Measurements from ENCODE around the gene ZNF831. TPM values are rescaled to one million over a fixed set of nuclear protein-coding genes. Genes with fewer than 3 reads are reported as not detected.

ZNF831 gene
- total RNA-seq, 2 experiments from 2014 or later = 5.4 to 5.8 TPM

DNA sequence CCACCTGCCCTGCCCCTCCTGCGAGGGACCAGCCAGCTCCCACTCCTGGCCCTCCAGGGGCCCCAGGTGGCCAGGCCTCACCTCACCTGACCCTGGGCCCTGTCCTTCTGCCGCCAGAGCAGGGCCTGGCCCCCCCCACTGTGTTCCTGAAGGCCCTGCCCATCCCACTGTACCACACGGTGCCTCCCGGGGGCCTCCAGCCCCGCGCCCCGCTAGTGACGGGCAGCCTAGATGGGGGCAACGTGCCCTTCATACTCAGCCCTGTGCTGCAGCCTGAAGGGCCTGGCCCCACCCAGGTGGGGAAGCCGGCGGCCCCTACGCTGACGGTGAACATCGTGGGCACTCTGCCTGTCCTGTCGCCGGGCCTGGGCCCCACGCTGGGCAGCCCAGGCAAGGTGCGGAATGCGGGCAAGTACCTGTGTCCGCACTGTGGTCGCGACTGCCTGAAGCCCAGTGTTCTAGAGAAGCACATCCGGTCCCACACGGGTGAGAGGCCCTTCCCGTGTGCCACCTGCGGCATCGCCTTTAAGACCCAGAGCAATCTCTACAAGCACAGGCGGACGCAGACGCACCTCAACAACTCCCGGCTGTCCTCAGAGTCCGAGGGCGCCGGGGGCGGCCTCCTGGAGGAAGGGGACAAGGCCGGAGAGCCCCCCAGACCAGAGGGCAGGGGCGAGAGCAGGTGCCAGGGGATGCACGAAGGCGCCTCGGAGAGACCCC lies 27.6 kb downstream of the ZNF831 start:
- ChIA-PET POLR2A (no interaction called here), CTCF (no interaction called here)

DNA sequence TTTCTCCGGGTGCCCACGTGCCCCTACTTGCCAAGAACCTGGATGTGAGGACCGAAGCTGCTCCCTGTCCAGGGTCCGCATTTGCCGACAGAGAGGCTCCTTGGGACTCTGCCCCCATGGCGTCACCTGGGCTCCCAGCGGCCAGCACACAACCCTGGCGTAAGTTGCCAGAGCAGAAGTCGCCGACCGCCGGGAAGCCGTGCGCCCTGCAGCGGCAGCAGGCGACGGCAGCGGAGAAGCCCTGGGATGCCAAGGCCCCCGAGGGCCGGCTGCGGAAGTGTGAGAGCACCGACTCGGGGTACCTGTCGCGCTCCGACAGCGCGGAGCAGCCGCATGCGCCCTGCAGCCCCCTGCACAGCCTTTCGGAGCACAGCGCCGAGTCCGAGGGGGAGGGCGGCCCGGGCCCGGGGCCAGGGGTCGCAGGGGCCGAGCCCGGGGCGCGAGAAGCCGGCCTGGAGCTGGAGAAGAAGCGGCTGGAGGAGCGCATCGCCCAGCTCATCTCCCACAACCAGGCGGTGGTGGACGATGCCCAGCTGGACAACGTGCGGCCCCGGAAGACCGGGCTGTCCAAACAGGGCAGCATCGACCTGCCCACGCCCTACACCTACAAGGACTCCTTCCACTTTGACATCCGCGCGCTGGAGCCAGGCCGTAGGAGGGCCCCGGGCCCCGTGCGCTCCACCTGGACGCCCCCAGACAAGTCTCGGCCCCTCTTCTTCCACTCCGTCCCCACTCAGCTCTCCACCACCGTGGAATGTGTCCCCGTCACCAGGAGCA lies 28.3 kb downstream of the ZNF831 start:
- ChIA-PET POLR2A (no interaction called here), CTCF (interaction anchor here (2.1 kb wide), 1 partner anchor 16 kb away, joined by 4 read pairs; no protein-coding TSS in a partner anchor)

DNA sequence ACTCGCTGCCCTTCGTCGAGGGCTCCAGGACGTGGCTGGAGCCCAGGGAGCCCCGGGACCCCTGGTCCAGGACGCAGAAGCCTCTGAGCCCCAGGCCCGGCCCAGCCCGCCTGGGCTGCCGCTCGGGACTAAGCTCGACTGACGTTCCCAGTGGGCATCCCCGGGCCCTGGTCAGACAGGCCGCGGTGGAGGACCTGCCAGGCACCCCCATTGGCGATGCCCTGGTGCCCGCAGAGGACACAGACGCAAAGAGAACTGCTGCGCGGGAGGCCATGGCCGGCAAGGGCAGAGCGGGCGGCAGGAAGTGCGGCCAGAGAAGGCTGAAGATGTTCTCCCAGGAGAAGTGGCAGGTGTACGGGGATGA lies 28.9 kb downstream of the ZNF831 start:
- ChIA-PET POLR2A (no interaction called here), CTCF (interaction anchor here (1.1 to 2.1 kb wide), 2 partner anchors 12 to 15 kb away, joined by 3 to 4 read pairs; no protein-coding TSS in a partner anchor)

DNA sequence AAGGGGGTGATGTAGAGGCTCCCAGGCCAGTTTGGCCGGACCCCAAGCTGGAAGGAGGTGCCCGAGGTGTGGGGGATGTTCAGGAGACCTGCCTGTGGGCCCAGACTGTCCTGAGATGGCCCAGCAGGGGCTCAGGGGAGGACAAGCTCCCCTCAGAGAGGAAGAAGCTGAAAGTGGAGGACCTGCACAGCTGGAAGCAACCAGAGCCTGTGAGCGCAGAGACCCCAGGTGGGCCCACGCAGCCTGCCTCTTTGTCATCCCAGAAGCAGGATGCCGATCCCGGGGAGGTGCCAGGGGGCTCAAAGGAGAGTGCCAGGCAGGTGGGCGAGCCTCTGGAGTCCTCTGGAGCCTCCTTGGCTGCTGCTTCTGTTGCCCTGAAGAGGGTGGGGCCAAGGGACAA lies 29.7 kb downstream of the ZNF831 start:
- CTCF ChIA-PET = interaction anchor here (1.1 to 2.1 kb wide), 2 partner anchors 11 to 14 kb away, joined by 3 to 4 read pairs; no protein-coding TSS in a partner anchor
- POLR2A ChIA-PET = no interaction called here

DNA sequence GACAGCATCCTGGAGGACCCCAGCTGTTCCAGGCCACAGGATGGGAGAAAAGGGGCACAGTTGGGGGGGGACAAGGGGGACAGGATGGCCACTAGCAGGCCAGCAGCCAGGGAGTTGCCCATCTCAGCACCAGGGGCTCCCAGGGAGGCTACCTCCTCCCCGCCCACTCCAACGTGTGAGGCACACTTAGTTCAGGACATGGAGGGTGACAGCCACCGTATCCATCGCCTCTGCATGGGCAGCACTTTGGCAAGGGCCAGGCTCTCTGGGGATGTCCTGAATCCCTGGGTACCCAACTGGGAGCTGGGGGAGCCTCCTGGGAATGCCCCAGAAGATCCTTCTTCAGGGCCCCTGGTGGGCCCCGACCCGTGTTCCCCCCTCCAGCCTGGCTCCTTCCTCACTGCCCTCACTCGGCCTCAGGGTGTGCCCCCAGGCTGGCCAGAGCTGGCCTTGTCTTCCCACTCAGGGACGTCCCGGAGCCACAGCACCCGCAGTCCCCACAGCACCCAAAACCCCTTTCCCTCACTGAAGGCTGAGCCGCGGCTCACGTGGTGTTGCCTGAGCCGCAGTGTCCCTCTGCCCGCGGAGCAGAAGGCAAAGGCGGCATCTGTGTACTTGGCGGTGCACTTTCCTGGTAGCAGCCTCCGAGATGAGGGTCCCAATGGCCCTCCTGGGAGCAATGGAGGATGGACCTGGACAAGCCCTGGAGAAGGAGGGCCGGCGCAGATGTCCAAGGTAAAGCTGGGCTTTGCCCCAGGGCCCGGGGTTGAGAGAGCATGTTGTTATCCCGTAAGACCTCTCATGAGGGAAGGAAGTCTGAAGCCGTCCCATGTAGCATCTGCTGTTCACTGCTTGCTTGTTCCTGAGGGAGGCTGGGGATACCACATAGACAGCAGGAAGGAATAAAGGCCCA lies 30.7 kb downstream of the ZNF831 start:
- POLR2A ChIA-PET = no interaction called here

DNA sequence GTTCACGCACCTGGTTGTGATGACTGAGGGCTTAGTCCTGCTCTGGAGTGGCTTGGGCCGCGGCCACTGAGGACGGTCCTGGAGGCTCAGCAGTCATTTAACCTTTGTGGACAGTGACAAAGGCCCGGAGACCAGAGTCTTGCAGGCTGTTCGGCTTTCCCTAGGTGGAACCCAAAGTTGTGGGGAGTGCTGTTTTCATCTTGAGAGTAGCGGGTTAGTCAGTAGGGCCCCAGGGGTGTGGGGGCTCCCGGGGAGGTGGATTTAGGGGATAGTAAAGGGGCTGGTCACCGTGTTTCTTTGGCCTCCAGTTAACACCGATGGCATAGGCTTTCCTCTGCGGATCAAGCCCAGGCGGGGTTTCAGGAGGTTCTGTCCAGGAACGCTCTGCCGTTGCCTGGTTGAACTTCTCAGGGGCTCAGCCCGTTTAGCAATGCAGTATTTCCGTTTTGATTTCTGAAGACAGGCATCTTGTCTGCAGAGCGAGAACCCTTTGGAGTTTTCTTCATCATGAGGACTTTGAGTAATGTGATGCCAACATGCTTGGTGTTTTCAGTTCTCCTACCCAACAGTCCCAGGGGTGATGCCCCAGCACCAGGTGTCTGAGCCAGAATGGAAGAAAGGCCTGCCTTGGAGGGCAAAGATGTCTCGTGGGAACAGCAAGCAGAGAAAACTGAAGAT lies 31.8 kb downstream of the ZNF831 start:
- POLR2A ChIA-PET = no interaction called here

More for the DNA sequence above, 30.7 kb downstream of the ZNF831 start:
- CTCF ChIA-PET = interaction anchor here (1.3 to 2.1 kb wide), 3 partner anchors 13 to 16 kb away, joined by 4 to 7 read pairs (median 4); no protein-coding TSS in a partner anchor

DNA sequence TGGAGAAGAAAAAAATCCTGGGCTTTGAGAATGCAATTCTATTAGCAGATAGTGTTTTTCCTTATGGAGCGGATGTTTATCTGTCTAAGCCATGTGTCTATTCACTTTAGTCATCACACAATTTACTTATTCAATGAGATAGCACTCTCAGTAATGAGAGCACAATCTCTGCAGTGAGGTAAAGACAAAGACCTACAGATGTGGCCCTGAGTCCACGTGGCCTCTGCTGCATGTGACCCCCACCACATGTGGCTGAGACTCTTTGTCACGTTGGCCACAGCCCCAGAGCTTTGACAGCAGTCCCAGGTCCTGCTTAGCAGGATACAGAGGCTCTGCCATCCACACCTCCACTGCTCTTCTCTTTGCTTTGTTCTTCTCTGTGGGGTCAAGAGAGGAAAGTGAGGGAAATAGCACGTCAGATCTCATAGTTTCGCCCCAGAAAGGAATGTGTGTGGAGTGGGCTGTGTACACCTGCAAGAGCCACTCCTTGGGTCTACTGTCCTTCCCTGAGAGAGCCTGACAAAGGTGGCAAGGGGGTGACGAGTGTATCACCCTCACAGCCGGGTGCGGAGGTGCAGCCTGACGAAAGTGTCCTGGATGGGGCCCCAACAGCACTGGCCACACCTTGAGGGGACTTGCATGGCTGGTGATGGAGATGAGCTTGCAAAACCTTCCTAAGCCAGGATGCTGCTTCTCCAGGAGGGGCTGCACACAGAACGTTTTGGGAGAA lies 40.7 kb downstream of the ZNF831 start:
- CTCF ChIA-PET = interaction anchor here (1.2 to 6.6 kb wide), 2 partner anchors 11 to 118 kb away, joined by 3 to 77 read pairs; no protein-coding TSS in a partner anchor
- POLR2A ChIA-PET = no interaction called here

More for the DNA sequence above, 31.8 kb downstream of the ZNF831 start:
- CTCF ChIA-PET = interaction anchor here (1.3 kb wide), 2 partner anchors 12 to 17 kb away, joined by 4 to 7 read pairs; no protein-coding TSS in a partner anchor

DNA sequence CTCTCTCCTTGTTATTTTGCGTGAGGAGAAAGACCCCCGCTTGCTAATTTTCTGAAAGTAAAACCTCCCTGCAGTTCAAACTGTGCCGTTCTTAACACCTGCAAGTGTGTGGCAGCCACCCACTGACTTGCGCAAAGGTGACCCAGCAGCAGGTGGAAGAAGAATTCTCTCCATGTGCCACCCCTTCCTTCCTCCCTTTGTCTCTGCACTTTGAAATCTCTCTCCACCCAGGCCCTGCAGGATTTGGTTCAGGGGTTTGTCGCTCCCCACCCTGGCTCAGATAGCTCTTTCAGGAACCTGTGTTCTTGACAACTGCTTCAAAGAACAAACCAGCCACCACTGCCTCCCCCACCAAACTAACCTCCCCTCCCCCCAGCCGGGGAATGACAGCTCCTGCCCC lies 41.4 kb downstream of the ZNF831 start:
- ChIA-PET CTCF (interaction anchor here (1.2 to 6.6 kb wide), 2 partner anchors 12 to 118 kb away, joined by 3 to 77 read pairs; no protein-coding TSS in a partner anchor), POLR2A (no interaction called here)

DNA sequence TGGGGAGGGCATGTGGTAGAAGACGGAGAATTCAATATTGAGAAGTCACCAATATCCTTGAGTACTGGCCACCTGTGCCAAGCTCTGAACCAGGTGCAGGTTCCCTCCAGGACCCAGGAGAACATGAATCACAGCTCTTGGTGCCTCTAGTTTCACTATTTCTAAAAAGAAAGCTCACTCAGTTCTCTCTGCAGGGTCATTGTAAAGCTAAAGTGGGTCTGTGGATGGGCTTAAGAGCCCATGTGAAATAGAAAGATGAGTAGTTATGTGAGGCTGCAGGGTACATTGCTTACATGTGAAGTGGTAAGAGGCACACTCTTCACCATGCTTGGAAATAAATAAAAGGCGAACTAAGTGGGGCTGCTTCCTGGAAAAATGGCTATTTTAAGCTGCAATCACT lies 43.6 kb downstream of the ZNF831 start:
- POLR2A ChIA-PET = interaction anchor here (1.2 kb wide), 1 partner anchor 119 kb away, joined by 5 read pairs; no protein-coding TSS in a partner anchor
- CTCF ChIA-PET = interaction anchor here (0.6 to 6.6 kb wide), 32 partner anchors 9 to 339 kb away, joined by 3 to 77 read pairs (median 4); partner anchors contain the start of gene ZNF831

DNA sequence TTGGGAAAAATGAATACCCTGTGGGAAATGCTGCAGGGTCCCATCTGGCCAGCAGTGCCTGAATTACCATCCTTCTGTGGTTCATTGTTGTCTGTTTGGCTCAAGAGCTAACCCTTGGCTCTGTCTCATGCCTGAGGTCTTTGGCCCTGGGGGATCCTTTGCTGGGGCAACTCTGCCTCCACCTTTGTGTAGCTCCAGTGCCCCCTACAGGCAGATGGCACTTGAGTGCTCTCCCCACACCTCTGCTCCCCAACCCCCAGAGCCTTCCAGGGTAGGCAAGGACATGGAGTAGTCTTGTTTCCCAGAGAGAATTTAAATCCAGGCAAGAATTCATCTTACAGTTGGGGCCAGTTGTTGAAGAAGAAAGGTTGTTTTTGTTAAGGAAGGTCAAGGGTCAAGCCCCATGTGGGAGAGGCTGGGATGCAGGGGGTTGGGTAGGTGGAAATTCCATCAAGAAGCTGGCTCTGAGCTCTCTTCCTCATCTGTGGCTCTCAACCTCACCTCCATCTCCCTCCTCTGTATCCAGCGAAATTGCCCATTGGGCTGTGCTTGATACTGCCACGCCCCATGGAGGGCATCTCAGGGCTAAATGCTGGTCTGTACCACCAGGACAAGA lies 44.2 kb downstream of the ZNF831 start:
- ChIA-PET POLR2A (interaction anchor here (0.5 to 1.2 kb wide), 2 partner anchors 120 to 555 kb away, joined by 4 to 5 read pairs; no protein-coding TSS in a partner anchor), CTCF (interaction anchor here (0.6 to 6.6 kb wide), 33 partner anchors 9 to 340 kb away, joined by 3 to 77 read pairs (median 4); partner anchors contain the start of gene ZNF831)

DNA sequence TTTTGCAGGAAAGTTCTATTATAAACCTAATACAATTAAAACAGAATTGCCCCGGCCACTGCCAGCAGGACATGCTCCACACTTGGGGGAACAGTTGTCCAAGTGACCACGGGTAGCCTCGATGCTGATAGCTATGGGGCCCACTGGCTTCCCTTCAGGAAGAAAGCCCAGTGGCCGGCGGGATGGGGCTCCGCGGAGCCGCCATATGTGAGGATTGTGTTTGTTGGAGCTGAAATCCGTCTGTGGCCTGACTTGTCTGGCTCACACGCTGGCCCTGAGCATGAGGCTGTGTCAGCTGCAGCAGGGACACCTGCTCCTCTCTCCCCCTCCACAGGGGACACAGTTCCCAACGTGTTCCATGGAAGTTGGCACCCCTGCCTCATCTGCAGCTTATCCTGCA lies 46.6 kb downstream of the ZNF831 start:
- POLR2A ChIA-PET = no interaction called here
- CTCF ChIA-PET = interaction anchor here (1.1 kb wide), 1 partner anchor 122 kb away, joined by 3 read pairs; no protein-coding TSS in a partner anchor

DNA sequence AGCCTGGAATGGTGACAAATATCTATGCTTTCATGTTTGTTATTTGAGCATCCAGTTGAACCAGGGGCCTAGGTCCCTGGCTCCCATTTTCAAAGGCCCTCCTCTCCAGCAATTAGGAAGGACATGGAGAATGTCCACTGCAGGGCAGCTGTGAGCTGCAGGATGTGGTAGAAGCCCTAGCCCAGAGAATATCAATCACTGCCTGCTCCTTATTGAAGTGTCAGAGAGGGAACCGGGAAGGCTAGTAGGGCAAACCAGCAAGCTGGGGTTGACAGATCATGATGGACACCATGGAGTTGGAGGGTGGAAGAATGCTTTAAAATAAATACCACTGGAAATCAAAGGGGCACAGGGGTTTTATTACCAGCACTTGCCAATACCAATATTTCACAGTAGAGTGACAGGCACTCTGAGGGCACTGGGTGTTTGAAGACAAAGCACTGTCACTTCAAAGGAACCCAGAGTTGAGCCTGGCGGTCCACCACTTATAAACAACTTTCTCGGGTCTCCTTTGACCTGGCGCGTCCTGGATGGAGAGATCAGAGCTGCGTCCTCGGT lies 47.7 kb downstream of the ZNF831 start:
- POLR2A ChIA-PET = no interaction called here
- CTCF ChIA-PET = interaction anchor here (1.3 kb wide), 1 partner anchor 12 kb away, joined by 7 read pairs; no protein-coding TSS in a partner anchor

DNA sequence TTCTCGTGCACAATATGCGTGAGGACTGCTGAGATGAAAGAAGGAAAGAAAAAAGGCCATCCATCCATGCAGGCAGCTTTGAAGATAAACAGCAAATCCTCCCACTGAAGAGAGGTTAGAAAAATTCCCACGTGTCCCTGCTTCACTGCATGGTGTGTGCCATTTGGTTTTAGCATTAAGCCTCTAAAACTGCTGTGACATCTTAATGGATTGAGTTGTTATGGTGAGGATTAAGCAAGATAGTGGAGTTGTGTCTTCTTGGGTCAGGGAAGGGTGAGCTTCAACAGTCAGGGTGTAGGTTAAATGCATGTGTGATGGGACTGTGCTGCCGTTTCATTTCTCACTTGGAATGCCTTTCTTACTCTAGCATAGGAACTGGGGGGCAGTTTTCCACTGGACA lies 50.5 kb downstream of the ZNF831 start:
- POLR2A ChIA-PET = no interaction called here
- CTCF ChIA-PET = interaction anchor here (1.9 to 2.3 kb wide), 3 partner anchors 8 to 182 kb away, joined by 5 to 11 read pairs (median 8); partner anchors contain the start of gene ATP5F1E

DNA sequence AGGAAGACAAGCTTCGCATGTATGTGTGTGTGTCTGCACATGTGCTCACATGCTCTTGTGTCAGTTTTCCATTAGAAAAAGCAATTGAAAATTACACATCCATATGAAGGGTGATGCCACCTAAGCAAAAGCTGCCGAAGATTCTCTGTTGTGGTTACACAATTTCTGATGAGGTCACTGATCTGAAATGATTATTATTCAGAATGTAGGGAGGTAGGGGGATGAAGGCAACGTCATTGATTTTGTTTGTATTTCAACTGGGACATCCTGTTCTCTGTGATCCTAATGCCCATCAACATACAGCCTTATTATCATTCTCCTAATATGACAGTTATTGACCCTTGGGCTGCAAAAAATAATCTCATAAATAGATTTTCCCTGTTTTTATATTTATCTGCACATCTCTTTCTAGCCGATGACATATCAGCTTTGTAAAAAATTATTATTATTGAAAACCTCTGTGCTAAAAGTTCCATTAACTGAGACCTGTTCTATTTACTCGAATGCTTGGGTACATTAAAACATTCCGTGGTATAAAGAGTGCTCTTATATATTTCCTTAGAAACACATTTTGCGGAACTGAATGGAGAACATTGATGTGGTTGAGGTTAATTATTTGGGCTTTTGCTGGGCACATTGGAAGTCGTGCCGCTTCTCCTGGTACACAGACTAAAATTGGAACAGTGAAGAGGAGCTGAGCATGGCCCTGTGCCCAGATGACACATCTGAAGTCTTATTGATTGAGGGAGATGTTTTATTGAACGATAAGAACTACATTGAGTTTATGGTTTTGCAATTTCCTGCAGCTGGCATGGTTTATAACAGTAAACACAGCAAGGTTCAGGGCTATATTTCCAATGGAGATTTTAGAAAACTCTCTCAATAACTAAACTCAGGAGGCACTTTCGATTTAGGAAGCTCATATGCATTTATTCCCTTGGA lies 51.3 kb downstream of the ZNF831 start:
- POLR2A ChIA-PET = no interaction called here
- CTCF ChIA-PET = interaction anchor here (2.3 kb wide), 1 partner anchor 127 kb away, joined by 8 read pairs; no protein-coding TSS in a partner anchor

DNA sequence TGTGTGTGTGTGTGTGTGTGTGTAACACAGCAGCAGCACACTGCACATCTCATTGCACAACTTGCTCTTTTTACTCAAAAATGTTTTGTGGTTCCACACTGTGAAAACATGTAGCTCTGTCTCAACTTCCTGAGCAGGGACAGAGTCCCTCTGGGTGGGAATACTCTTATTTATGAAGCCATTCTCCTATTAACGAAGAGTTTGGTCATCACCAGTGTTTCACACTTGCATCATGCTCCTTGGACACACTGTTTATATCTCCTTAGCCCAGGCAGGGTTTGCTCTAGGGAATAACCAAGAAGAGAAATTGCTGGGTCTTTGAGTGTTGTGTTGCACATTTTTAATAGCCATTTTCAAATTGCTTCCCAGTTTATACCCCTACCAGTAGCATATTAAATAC lies 53.6 kb downstream of the ZNF831 start:
- ChIA-PET POLR2A (no interaction called here), CTCF (interaction anchor here (1.6 kb wide), 1 partner anchor 10 kb away, joined by 3 read pairs; no protein-coding TSS in a partner anchor)

DNA sequence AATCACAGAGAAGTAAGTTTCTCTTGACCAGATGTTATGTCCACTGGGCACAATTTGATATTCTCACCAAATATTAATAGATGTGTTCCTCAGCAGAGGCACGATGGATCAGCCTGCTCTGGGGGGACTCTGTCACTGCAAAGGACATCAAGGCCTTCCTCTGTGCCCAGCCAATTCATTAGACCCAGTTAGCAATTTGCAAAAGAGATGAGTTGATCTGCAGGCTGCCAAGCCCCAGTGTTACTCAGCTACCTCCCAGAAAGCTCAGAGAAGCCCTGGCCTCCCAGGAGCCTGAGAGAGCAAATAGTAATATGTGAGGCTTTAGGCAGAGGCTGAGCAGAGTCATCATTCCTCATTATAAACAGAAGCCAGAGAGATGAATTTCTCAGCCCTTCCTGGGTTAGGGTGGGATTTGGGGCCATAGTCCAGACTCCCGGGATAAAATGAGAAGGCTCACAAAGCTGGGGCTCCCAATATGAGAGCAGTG lies 54.2 kb downstream of the ZNF831 start:
- CTCF ChIA-PET = interaction anchor here (1.6 kb wide), 1 partner anchor 10 kb away, joined by 3 read pairs; no protein-coding TSS in a partner anchor
- POLR2A ChIA-PET = interaction anchor here (0.7 kb wide), 1 partner anchor 100 kb away, joined by 8 read pairs; no protein-coding TSS in a partner anchor
